Stimulated activated CD4-positive, alpha-beta T cell treated with anti-CD3 and anti-CD28 coated beads, TNF-alpha, amount 100 ng/mL, for 48 hours (primary cell): ENCODE measurements around the gene EFCAB6.

Source experiments
- DNase-seq, 3 donors: peaks; one replicate each; pipeline ENCODE4 v3.0.0-alpha.2; 2020; ENCODE audit warnings: low read depth in 3 of 3

EFCAB6 gene

DNA sequence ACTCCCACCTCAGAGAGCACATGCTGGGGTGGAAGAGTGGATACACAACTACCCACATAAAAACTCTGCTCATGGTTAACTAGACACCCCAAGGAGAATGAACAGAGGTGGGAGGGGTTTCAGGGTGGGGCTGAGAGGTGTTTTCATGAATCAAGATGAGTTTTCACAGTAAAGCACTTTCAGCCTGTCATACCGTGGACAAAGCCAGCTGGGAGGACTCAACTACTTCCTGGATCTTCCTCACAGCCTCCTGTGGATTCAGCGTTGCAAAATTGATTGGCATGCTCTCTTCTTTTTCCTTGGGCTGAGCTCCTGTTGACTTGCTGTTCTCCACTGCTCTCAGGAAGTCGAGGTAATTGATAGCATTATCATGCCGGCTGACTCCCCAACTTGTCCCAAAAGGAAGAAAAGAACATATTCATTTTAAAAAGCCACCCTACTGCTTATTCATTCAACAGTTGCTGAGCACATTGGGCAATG lies 231.8 kb downstream of the EFCAB6 start:
- no peak for DNase-seq

DNA sequence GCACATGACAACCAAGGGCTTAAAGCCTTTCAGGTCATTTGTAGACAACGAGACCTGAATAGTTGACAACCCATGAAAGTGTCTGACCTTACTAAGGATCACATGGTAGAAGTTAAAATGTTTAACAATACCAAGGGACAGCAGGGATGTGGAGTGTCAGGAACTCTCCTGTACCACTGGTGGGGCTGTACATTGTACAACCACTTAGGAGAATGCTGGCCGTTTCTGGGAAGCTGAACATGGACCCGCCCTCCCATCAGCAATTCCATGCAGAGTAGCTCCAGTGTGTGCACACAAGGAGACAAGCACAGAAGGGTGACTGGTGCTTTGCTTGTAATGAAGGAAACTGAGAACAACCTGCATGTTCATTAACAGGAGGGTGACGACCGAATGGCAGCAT lies 237.4 kb downstream of the EFCAB6 start:
- no peak for DNase-seq

DNA sequence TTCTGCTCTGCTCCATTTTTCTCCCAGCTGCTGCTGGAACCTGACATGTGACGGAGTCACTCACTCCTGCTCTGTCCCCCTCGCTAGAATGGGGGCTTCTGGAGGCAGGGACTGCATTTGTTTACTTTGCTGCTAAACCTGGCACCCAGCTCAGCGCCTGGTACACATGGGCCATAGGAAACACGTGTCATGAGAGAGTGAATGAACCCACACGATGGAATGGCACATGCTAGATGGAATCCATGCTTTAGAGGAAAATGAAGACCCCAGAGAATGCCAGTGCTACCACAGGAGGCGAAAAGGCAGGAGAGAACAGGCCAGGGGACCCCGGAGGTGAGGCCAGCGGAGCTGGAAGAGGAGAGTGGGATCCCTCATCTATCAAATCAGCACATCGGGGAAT lies 239.4 kb downstream of the EFCAB6 start:
- DNase-seq, result no peak

DNA sequence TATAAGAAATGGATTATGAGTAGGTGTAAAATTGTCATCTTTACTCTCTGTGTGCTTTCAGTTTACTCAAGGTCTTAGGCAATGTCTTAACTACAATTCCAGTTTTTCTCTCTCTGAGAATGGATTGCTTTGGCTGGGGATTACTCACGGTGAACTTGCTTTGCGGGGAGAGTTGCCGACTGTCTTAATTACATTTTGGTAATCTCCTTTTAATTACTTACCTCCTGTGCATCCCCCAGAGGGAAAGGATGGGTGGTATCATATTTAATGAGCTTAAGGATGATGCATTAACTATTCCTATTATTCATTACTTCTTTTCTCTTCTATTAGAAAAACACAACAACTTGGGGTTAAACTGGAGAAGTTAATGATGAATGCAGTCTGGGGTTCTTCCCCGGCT lies 240.9 kb downstream of the EFCAB6 start:
- DNase-seq, result no peak

DNA sequence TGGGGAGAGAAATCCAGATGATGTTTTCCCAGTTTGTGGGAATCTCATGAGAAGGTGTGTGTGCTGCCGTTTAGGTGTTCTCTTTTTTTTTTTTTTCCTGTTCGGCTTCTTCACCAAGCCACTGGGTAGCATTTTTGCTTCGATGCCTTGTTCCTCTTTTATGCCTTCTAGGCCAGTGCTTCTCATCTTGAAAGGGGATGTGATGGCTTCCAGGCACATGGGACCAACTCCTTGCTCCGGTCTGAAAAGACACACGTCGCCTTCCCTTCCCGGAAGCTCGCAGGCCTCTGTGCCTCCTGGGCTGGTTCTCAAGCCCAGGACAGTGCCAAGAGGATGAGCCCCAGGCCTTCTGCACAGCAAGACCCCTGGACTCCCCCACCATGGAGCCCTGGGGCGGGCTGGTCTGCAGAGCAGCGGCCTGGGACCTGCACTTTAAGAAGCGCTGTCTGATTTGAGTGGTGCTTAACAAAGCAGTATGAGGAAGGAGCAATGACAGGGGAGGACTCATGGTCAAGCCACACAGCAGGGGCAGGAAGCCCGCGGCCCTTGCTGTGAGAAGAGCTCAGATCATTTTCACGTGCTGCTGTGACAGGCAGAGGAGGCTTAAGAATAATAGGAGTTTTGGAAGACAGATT lies 241.5 kb downstream of the EFCAB6 start:
- DNase-seq, result no peak

DNA sequence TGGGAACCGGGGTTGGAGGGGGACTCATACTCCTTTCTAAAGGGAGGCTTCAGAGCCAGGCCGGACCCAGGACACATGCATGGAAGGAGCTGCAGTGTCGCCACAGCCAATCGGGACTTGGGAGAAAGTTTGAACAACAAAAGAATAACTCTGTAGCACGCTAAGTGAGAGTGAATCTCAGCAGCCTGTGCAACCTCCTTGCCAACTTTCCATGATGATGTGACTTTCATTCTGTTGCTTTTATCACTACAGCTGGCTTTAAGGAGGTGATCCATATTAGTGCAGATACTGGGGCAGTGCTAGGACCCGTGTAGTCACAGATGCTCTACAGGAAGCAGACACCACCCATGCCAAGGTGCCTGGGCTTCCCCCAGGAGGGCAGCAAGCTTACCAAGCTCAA lies 243.0 kb downstream of the EFCAB6 start:
- no peak for DNase-seq

DNA sequence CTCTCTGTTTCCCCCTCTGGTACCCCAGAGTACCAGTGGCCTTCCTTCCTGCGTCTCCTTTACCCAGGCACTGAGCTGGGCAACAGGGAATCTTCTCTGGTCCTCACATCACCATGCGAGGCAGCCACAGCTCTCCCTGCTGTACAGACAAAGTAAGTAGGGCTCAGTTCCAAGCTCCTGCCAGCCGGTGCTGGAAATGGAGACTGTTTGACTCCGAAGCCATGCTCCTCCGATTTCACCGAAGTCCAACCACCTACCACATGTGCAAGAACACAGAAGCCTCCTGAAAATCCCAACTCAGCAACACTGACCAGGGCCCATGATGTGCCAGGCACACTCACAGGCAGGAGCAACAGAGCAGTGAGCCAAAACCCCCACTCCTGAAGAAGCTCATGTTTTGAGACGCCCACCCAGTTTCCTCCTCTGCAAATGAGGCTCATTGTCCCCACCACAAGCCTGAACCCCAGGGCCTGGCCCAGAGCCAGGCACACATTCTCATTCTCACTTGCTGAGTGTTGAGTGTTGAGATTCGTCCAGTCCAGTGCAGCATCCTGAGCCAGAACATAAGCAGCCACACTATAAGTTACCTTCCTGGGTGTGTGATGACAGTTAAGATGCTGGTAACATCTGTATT lies 244.3 kb downstream of the EFCAB6 start:
- no peak for DNase-seq

DNA sequence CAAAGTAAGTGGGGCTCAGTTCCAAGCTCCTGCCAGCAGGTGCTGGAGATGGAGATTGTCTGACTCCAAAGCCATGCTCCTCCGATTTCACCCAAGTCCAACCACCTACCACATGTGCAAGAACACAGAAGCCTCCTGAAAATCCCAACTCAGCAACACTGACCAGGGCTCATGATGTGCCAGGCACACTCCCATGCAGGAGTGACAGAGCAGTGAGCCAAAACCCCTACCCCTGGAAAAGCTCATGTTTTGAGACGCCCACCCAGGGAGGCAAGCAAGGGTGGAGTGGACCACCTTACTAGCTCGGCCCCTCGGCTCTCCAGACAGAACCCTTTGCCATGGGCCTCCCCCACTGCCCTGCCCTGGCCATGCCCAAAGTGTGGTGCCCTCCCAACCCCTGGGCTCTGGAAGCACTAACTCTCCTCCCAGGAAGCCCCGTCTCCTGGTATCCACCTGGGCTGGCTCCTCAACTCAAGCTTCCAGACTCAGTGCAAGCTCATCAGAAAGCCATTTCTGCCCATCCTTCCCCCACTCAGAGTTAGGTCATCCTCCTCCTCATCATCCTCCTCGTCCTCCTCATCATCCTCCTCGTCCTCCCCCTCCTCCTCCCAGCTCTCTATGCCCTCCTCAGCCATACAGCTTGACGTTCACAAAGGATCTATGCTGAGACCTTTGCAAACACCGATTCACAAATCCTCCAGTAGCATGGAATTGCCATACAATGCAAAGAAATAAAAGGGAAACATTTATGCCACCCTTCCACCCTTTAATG lies 245.4 kb downstream of the EFCAB6 start:
- no peak for DNase-seq

DNA sequence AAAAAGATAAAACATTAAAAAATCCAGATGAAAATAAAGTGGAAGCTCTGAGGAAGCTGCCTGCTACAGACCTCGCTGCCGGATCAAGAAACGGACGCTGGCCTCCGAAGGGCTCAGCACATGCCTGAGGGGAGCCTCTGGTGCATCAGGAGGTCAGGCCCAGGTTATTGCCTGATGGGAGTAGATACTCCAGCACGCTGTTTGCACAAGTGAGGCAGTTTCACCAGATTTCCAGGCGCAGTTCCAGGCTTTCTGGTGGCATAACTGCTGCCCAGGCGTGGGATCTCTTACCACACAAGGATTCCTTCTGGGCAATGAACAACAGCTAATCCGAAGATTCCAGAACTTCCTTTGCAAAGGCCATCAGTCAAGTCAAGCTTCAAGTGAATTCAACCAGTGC lies 246.1 kb downstream of the EFCAB6 start:
- no peak for DNase-seq

DNA sequence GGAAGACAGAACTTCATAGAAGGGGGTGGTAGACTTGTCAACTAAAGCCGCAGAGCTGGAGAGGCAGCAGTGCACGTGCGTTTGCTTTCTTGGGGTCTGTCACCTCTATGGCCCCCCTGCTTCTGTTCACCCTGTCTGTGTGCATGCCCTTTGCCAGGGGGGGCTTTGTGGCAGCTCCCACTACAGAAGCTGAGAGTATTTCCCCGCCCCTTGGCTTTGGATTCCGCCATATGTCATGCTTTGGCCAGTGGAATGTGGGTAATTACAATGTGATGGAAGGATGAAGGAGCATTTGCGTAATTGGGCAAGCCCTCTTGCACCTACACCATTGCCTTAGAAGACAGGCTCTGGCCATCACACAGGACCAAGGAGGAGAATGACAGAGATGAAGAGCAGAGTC lies 247.2 kb downstream of the EFCAB6 start:
- no peak for DNase-seq

DNA sequence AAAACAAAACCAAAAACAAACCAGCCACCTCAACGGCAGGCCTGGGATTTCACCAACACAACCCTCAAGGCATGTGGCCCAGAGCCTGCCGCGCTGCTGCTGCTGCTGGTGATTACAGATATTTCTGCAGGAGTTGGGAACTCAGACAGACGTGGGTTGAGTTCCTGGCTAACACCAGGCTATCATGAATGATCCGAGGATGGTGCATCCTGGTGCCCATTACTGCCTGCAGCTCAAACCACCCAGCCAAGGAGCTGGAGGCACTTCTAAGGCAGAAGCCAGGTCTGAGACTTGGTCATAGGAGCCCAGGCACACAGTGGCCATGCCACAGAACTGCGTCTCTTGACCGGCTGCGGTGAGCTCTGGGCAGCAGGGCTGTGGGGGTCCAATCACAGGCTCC lies 248.5 kb downstream of the EFCAB6 start:
- DNase-seq, result no peak

DNA sequence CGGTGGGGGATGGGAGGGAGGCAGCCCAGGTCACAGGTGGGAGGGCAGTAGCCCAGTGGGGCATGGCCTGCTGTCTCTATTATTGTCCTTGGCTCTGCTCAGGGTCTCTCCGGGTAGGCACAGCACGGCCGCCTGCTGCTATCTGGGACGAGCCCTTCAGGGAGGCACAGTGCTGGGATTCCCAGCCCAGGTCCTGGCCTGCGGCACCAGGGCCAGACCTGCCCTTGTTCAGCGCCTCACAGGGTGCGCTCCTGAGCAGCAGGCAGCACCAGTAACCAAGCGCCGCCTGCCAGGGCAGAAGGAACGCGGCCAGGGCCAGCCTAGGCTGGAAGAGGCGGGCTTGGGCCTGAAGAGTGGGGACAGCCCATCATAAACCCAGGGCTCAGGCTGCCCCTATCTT lies 249.3 kb downstream of the EFCAB6 start:
- DNase-seq, result no peak

DNA sequence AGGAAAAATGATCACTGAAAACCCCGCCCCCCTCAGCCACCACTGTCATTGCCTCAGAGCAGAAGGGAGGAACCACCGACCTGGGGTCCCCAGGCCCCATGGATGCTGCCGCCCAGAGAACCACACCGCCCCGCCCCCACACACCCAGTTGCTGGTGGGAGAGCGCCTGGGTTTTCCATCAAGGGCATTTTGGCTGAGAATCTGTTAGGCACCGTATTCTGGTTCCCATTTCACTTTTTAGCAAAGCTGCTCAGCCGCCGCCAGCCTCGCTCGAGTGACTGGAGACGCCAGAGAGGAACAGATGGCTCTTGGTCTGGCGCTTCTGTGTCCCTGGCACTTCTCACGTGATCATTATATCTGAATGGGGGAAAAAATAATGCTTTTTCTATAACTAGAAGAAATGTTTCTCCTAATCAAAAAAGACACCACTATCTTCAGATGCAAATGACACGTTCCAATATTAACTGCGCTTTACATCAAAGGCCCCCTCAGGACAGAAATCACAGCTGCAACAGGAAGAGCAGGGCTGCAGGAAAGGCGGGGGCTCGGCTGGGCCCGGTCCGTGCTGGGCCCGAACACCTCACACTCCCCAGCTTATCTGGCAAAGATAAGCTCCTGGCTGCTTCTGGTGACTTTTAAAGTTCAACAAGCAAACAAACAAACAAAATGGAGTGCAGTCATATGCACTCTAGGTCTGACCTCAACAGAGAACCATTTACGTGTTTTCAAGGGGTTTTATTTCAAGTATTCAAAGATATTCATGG lies 250.5 kb downstream of the EFCAB6 start:
- no peak for DNase-seq

DNA sequence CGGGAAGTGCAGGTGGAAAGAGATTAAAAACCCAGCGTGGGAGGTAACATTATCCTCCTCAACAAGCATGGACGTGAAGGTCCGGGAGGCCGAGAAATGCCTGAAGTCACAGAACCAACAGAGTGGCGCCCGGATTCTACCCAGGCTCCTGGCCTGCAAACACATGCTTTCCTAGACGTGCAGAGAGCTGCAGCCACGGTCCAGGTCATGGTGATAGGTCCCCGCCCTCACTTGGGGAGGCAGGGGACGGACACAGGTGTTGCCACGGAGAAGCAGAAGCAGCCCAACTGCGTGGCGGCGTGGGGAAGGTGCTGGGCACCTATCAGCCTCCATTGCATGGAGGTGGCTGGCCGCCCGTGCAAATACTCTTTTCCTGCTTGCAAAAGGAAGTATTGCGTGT lies 251.5 kb downstream of the EFCAB6 start:
- no peak for DNase-seq

DNA sequence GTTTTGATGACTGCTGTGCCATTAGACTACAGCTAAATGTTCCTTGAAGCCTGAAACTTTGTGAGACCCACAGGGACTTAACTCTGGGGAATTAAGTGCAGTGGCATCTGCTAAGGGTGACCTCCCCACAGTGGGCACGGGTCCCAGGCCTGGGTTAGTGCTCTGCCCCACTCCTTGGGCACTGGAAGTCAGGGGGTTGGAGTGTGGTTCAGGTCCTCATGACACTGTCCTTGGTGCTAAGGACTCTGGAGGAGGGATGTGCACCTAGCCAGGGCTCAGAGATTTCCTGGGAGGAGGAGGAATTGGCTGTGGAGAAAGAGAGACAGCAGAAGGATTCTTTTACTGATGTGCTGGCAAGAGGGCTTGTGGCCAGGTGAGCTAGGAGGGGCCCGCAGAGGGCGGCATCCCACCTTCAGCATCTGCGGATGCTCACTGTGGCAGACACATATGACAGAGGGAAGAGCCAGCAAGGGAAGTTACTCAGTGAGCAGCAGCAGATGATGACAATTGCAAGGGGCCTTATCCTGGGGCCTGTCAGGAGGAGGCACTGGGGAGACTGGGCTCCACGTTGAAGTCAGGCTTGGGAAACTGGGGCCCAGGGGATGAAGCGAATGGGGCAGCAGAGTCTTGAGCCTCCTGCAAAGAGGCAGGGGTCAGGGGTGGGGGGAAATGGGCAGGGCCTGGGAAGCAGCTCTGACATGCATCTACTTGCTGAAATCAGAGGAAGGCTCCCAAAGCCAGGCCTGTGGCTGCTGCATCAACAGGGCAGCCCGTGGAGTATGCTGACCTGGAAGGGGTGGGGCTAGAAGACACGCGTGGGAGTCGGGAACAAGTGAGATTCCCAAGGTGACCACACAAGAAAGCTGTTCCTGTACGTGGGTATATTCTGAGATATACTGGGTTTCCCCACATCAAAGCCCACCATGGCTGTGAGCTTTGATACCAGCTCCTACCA lies 256.3 kb downstream of the EFCAB6 start:
- DNase-seq, result no peak

DNA sequence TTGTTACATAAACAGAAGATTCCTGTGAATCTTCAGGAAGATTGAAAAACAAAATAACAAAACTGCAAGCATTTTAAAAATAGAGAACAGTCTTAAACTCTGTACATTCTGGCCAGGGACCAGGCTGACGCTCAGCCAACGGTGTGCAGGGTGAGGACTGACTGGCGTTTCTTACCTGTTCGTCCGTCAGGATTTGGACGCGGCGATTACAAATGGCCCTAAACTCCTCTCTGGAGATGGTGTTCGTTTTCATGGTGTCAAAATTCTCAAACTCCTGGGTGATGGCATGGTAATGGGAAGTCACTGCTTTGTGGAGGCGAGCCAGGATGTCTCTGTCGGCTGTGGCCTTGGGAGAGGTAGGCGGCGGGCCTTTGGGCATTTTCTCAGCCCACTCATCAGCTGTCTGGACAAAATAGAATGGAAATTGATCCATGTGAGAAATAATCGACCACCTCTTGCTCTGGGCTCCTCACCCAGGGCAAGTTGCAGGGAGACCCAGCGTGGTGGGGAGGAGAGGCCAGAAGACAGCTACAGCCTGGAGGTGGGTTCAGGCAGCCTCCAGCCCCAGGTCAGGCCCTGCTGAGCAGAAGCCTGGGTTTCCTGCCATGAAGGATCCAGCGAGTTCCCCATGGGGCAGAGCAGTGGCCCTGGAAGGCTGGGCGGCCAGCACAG lies 257.3 kb downstream of the EFCAB6 start:
- DNase-seq, result no peak

DNA sequence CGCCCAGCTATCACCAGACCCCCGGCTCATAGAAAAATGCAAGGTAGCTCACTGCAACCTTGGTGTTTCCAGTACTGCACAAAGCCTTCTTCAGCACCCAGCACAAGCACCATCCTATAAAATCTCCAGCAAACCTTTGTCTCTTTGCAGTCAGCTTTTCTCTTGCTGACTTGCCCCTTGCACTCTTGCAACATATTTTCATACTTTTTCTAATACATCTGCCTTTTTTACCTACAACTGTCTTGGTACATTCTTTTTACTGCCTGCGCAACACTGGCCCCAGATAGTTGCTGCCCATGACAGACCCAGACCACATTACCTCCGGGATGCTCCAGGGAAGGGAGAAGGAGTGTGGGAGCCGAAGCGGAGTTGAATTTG lies 257.9 kb downstream of the EFCAB6 start:
- no peak for DNase-seq

DNA sequence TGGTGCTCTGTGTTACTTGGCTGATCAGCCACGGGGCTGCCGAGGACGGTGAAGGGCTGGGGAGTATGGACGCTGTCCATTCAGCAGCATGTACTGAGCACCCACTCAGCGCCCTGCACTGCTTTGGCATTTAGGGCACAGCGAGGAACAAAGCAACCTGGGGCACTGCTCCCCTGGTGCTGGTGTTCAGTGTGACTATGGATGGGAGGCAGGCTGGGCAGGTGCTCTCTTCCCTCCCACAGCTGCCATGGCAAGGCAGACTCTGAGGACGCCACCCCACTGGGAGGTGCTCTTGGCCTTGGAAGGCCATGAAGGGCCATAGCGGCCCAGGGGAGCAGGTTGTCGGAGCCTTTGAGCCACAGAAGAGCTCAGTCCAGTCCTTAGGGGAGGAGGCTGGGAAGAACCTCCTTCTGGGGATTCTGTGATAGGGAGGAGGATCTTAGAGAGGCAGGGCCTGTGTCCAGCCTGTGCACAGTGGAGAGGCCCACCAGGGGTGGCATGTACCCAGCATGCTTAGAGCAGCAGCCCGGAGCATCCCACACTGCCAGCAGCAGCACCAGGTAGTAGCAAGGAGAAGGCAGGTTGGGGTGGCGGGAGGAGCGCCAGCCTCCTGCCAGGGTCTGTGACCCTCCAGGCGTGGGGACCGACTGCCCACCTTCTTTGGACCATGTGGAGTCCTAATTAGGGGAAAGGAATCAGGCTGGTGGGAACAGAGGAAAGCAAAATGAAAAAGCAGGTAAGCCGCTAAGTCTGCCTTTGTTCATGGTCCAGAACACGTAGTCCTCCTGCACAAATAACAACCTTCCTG lies 258.4 kb downstream of the EFCAB6 start:
- DNase-seq, result no peak

DNA sequence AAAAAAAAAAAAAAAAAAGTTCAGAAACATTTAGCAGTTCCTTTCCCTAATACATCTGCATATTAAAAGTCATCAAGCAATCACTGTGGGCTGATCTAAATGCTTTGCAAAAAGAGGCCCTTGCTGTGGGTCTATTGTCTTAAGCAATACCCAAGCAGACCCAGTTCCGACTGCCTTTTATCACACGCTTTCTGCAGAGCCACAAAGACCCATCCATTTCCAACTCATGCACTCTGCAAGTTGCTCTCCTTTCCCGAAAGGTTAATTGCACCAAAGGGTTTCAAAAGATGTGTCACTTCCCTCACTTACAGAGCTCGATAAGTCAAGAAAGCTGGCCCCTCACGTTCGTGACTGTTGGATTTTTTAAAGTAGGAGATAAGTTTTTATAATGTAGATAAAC lies 261.4 kb downstream of the EFCAB6 start:
- DNase-seq, result no peak
